ENCODE measurements around the gene CEP63.

The CEP63 gene

DNA sequence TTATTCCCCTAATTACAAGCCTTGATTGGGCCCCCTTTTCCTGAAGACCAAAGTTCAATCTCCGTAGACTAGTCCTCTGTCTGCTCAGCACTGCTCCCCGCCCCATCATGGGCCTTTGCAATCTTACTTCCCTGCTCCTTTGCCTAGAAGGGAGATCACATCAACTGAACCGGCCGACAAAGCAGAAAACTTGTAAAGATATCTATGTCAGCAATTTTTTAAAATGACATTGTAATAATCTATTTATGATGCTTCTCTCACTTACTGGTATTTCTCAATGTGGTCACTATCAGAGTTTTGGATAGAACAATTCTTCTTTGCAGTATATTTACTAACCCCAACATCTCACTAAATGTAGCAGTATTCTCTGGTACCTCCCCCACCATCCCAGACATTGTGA lies 17.3 kb upstream of the CEP63 start:
- DNase-seq (ENCODE audit: low read depth) = no peak

DNA sequence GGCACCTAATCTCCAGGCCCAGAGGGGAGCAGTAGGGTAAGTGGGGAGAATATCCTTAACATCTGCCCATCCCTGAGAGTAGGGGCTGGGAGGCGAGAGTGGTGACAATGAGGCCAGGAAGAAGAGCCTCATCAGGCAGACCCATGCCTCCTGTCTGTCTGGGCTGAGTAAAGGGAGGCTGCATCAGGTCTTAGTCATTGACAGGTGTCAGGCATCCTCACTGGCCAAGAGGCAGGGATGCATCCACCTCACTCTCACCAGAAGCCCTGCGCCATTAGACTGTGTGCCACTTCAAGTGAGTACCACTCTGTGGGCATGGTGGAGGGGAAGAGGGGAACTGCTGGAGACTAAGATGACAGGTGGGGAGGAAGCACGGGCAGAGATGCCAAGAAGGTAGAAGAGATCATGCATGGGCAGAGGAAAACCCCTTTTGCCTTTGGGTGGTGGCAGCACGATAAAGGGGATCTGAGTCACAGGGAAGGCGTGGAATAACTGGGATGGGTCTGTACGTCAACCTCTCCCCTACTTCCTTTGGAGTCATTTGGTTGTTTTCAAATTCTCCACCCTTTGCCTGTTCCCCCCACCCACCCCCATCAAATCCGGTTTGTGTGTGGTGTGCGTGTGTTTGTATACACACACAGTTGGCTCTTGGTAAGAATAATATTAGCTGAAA lies 14.2 kb upstream of the CEP63 start:
- DNase-seq (ENCODE audit: low read depth) = no peak

DNA sequence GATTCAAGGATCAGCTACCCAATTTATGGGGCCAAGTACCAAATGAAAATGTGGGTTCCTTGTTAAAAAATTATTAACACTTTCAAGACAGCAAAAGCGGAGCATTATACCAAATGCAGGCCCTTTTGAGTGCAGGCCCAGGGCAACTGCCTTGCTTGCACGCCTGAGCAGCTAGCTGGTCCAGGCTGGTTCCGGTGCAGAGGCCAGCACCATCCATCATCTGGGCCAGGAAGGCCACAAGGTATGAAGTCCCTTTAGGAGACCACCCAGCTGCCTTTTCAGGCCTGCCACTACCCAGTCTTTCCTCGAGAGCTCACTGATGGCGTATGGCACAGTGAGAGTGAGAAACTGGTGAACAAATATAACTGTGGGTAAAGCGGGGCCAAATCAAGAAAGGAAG lies 13.0 kb upstream of the CEP63 start:
- no peak for DNase-seq (ENCODE audit: low read depth)

DNA sequence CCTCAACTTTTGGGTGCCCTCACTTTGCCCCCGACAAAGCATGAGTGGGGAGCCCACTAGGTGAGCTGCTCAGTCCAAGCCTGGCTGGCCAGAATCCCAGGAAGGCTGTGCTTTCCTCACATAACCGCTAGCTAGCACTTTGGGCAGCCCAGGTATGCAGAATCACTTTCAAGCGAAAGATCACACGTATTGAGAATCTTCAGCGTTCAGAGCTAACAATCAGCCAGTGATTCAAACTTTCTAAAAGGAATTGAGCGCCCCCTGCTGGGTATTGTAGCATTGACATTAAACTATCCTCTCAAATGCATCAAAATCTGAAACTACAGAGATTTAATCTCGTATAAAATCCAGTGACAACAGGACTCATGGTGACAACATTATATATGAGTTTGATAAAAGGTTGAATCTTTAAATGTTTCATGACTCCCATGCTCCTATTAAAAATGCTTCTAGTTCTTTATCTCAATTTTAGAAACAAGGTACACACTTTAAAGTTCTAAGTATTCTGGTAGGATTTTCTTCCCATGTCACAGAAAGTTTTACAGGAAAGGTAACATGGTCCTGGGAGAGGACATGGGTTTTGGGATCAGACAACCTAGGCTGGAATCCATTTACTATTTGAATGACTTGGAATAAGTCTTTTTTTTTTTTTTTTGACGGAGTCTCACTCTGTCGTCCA lies 11.8 kb upstream of the CEP63 start:
- DNase-seq (ENCODE audit: low read depth) = peak; percentile 63

DNA sequence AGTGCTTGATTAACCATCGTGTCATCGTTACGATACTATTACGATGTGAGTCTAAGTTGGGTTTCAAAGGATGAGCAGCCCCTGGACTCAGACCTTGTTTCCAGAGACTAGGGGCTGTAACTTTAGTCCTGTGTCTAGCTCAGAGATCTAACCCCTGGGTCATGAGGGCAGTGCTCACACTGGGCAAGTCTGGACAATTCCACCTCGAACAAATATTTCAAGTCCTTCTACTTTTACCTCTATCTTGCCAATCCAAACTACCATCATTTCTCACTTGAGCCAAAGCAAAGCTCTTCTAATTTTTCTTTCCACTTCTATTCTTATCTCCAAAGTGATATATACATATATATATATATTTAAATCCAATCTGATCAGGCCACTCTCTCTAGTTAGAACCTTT lies 10.9 kb upstream of the CEP63 start:
- DNase-seq (ENCODE audit: low read depth) = no peak

DNA sequence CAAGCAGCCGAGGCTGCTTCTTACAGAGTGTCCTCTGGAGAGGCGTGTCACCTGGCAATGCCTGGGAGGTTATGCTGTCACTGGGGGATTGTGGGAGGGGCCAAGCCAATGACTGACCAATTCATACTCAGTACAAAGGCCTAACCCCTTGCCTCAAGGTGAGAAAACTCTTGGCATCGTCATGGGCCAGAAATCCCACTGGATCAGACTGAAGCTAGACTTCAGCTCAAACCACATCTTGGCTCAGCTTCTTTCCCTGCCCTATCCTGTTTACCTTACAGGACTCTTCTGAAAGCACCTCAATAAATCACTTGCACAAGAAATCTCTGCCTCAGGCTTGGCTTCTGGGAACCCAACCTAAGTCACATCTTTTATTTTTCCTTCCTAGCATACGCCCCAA lies 9.6 kb upstream of the CEP63 start:
- no peak for DNase-seq (ENCODE audit: low read depth)

DNA sequence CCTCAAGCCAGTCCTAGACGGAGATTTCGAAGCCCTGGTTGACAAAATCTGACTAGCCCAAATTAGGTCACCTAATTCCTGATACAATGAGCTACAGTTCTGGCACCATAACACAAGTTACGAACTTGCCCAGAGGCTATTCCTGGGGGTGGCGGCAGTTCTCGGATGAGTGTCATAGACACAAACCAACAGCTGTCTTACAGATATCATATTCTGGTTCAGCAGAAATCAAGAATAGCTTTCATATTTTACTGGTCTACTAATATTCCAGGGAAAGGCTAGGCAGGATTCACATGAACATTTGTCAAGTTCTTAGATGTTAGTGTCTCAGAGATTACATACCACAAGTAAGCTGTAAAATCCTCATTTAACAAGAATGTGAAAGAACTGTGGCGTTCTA lies 8.9 kb upstream of the CEP63 start:
- no peak for DNase-seq (ENCODE audit: low read depth)

DNA sequence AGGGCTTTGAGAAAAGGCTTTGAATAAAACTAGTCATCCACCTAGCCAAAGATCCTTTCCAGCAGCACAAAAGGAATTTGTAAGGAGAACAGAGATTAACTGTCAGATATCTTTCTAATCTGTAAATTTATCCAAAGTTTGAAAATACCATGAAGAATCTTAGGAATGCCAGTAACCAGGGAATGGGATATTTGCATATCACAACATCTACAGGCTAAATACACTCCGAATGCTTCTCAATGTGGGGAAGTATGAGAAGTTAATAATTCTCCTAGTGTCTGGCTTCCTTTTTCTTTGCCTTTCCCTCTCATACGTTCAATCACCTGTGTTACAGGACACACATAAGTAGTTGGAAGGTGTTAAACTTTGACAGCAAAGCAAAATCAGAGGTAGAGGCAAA lies 7.9 kb upstream of the CEP63 start:
- no peak for DNase-seq (ENCODE audit: low read depth)

DNA sequence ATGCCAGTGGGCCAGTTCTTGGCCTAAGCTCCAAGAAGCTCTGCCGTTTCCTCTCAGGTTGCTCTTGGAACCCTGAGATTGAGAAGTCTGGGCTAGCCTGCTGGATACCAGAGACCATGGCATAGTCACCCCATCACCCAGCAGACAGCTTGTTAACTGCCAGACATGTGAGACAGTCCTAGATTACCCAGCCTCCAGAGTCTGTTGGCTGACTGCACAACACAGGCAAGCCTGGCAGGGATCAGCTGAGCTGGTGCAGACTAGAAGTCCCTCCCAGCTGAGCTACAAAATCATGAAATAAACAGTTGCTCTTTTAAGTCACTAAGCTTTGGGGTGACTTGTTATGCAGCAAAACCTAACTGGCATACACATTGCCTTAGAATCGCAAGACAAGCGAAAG lies 5.3 kb upstream of the CEP63 start:
- DNase-seq (ENCODE audit: low read depth) = no peak

DNA sequence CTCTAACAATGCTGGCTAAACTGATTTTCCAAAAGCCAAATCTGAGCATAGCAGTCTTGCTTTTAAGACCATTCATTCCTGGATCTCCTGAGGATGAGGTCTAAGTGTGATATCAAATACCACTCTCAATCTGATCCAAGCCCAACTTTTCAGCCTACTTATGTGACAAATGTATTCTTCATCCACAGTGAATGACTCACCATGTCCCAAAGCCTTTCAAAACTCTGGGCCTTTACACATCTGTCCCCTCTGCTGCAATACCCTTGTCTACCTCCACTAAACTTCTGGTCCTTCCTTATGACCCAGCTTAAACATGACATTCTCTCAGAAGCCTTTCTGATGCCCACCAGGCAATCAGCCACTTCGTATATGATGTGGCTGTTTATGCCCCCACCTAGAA lies 4.7 kb upstream of the CEP63 start:
- no peak for DNase-seq (ENCODE audit: low read depth)

DNA sequence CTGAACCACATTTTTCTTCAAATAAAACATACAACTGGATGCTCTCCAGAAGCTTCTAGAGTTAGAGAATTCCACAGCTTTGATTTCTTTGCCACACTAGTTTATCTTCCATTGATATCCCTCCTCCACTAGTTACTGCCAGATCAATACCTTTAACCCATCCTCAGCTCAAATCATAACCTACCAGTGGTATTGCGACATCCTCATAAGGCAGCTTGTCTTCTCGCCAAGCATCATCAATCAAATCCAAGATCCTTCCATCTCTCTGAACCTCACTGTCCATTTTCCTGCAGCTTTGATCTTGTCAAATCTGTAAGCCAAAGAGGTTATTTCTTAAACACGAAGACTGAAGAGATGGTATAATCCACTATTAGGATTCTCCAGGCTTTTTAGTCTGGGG lies 3.2 kb upstream of the CEP63 start:
- no peak for DNase-seq (ENCODE audit: low read depth)

DNA sequence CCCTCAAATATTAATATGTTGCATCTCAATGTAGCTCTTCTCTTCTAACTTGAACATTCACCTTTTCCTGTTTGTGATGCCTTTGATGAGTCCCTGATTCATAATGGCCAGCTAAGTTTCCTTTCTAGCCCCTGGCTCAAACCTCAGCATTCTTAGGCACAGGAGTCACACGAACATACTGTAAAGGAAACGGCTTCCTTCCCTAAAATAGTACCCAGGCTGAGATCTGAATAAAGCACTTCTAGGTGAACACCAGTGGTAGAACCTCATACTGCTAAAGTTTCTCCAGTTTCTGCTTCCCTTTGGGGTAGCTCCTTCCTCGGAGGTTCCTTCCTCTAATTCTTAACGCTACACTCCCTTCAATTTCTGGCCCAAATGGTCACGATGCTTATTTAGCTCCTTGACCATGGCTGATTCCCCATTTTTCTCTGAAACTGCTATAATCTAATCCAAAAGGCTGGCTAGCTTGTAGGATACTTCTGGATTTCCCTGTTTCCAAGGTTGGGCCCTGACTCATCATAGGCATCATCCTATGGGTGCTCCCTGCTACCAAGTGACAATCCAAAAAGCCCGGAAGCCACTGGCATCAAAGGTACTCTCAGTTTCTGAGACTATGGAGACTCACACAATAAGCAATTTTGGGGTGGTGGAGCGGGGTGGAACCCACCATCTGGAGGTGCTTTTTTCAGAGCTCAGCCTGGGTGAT lies 2.5 kb upstream of the CEP63 start:
- DNase-seq (ENCODE audit: low read depth) = no peak

DNA sequence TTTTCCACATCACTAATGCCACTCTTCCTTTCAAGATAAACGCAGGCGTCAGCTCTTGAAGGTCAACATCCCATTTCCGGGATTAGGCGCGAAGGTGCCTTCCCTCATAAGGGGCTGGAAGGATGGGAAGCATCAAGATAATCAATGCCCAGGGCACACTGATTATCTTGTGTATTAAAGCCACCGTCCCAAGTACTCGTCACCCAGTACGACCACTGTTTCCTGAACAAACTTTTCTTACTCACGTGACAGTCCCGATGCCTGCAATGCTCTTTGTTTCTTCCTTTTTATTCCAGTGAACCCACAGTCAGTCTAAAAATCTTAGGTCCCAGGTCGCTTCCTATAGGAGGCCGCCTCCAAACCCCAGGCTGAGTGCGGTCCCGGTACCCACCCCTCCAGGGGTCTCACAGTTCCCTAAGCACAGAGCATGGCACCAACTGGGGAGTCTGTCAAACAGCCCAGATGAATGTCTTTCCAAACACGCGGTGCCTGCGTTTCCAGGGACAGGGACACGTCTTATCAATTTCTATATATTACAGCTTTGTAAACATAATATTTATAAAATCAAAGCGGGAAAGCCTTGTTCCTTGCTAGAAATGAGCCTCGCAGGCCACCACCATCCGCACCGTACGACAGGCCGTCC lies 661 bp upstream of the CEP63 start:
- DNase-seq (ENCODE audit: low read depth) = peak; percentile 2

DNA sequence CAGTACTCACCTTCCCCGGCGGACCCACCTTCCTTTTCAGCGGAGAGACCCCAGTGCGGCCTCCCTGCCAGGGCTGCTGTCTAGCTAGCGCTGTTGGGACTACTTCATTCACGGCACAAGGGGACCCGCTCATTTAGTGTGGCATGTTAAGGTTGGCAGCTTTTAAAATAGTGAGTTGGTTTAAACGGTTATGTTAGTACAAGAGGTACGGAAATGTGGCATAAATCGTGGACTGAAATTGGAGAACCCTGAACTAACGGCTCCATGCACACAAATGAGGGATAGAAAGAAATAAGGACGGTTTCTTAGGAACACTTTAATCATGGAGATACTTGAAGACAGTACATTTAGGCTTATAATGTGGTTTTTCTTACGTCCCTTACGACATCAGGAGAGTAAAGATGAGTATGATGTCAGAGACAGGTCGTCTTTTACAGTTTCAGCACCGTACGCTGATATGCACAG lies 752 bp downstream of the CEP63 start:
- no peak for DNase-seq (ENCODE audit: low read depth)

DNA sequence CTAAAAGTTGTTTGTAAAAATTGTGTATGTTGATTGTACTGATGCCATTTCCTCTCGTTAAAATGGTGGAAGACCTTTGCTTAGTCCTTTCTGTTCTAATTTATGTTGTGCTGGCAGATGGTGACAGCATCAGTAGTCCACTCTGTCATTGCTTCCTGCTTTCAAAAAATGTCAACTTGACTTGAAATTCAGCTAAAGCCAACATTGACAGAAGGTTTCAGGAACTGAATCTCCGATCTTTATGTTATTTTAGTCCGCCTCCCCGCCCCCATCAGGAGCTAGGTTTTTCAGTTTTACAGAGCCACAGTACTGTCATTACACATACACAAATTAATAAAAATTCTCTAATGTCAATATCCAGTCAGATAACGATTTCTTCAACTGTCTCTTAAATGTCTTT lies 1.5 kb downstream of the CEP63 start:
- no peak for DNase-seq (ENCODE audit: low read depth)

DNA sequence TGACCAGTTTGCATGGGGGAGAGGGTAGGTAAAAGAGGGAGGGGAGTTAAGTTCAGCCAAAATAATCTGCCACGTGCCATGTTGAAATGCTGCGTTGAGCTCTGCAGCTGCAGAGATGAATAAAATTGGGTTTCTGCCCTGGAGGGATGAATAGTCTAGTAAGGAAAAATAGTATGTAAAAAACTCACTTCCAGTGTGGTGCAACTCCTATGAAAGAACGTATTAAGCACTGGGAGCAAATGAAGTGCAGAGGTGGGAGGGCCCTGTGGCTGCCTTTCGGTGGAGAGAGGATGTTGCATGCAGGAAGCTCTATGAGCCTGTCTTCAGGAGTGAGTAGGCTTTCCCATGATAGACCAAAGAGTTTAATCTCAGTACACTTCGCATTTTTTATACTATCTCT lies 8.6 kb downstream of the CEP63 start:
- no peak for DNase-seq (ENCODE audit: low read depth)

DNA sequence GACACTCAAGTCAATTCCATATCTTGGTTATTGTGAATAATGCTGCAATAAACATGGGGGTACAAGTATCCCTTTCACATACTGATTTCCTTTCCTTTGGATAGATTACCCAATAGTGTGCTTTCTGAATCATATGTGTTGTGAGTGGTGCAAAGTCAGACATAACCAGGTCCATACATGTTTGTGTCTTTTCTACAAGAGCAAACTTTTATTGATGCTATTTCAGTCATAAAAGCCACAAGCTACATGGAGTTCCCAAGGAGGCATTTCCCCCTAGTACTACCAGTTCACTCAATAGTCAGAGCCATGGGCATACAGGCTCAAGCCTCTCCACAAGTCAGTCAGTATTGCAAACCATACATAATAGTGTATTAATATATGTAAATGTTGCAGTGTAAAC lies 10.1 kb downstream of the CEP63 start:
- DNase-seq (ENCODE audit: low read depth) = no peak

DNA sequence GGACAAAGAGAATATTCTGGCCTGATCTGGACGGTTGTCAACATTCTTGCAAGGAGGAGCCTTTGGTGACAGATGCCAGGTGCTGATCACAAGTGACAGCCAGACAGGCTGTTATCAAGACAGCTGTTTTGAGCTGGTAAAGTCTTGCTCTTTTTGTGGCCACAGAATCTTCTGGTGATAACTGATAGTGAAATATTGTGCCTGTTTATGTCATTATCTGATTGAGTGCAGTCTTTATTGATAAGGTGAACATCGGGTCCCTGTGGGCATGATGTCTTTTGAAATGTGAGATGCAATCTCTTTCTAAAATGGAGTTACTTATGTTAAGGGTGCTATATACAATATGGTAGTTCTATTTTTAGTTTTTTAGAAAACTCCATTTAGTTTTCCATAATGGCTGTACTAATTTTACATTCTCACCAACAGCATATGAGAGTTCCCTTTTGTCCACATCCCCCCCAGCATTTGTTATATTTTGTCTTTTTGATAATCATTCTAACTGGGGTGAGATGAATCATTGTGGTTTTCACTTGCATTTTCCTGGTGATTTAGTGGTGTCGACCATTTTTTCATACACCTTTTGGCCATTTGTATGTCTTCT lies 10.7 kb downstream of the CEP63 start:
- DNase-seq (ENCODE audit: low read depth) = no peak

DNA sequence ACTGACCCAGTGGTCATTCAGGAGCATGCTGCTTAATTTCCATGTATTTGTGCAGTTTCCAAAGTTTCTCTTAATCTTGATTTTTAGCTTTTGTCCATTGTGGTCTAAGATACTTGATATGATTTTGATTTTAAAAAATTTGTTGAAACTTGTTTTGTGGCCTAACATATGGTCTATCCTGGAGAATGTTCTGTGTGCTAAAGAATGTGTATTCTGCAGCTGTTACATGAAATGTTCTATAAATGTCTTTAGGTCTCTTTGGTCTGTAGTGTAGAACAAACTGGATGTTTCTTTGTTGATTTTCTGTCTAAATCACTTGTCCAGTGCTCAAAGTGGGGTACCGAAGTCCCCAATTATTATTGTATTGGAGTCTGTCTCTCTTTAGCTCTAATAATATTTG lies 17.4 kb downstream of the CEP63 start:
- DNase-seq (ENCODE audit: low read depth) = no peak

DNA sequence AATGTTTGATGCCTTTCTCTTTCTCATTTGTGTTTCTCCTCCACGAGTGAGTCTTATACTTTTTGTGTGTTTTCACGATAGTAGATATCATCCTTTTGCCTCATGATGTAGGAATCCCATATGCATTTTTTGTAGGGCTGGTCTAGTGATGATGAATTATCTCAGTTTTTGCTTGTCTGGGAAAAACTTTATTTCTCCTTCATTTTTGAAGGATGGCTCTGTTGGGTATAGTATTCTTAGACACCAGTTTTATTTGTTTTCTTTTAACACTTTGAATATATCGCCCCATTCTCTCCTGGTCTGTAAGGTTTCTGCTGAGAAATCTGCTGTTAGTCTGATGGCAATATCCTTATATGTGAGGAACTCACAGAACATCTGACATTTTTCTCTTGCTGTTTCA lies 18.3 kb downstream of the CEP63 start:
- no peak for DNase-seq (ENCODE audit: low read depth)

DNA sequence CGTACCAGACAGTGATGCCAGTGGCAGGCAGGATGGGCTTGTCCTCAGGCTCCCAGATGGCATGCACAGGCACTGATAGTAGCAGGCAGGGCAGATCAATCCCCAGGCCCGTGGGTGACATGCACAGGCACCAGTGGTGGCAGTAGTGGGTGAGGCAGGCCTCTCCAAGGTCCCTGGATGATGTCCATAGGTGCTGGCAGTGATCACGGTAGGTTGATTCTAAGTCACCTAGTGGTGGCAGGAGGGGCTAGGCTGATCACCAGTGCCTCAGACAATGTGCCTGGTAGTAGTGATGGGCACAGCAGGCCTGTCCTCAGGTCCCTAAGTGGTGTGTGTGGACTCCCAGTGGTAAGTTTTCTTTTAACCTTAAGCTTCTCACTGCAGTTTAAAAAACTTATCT lies 19.6 kb downstream of the CEP63 start:
- no peak for DNase-seq (ENCODE audit: low read depth)

DNA sequence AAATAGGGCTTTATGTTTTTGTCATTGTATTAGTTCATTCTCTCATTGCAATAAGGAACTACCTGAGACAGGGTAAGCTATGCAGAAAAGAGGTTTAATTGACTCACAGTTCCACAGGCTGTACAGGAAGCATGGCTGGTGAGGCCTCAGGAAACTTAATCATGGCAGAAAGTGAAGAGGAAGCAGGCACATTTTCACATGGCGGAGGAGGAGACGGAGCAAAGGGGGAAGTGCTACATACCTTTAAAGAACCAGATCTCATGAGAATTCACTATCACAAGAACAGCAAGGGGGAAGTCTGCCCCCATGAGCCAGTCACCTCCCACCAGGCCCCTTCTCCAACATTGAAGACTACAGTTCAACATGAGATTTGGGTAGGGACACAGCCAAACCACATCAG lies 25.6 kb downstream of the CEP63 start:
- DNase-seq (ENCODE audit: low read depth) = no peak

DNA sequence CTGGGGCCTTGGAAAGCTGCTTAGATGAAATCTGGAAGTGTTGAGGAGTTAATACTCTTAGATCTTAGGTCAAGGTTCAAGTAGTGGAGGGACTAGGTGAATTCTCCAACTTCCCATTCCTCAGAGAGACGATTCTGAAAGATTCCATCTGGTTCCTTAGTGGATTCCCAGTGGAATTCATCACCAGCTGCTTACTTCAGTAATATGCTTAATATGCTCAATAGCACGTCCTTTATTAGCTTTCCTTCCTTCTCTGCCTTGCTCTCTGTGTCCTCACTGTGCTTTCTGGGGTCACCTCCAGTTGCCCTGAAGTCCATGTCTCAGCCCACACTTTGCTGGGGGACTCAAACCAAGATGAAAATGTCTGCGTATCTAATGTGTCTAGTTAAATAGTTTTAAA lies 31.0 kb downstream of the CEP63 start:
- DNase-seq (ENCODE audit: low read depth) = no peak

All from stimulated activated CD4-positive, alpha-beta T cell treated with anti-CD3 and anti-CD28 coated beads, Interleukin-2, amount 100 ng/mL, for 4 hours (primary cell).